Gastroesophageal sphincter (tissue), 4 donors: ENCODE results near the gene PRKG1. TPM values are rescaled to one million over a fixed set of nuclear protein-coding genes. Genes with fewer than 3 reads are reported as not detected.

ENCODE experiments used
- ATAC-seq: fragments of 150-250 bp; one replicate; pipeline ENCODE4 v1.9.1; 2016; ENCODE audit warnings: mild to moderate bottlenecking, moderate library complexity
- H3K27ac ChIP-seq, 4 donors: fragments of 200-600 bp; sonication (generic) in 3 of 4; 1 replicate in 3 of 4; 2 replicates in 1 of 4; pipeline ENCODE4 v1.5.1; 2016 to 2019
- H3K27me3 ChIP-seq: fragments of 200-600 bp; sonication (generic); one replicate; pipeline ENCODE4 v1.5.1; 2019
- H3K36me3 ChIP-seq, 2 donors: fragments of 200-600 bp; sonication (generic); one replicate each; pipeline ENCODE4 v1.5.1; 2019; ENCODE audit warnings: control low read depth in 1 of 2
- H3K4me1 ChIP-seq, 3 donors: fragments of 200-600 bp; sonication (generic); 1 replicate in 2 of 3; 2 replicates in 1 of 3; pipeline ENCODE4 v1.5.1; 2016 to 2019; ENCODE audit warnings: control low read depth in 2 of 3
- H3K4me3 ChIP-seq, 2 donors: fragments of 200-600 bp; sonication (generic); one replicate each; pipeline ENCODE4 v1.5.1; 2019; ENCODE audit warnings: mild to moderate bottlenecking in 1 of 2, moderate library complexity in 1 of 2
- H3K9me3 ChIP-seq, 3 donors: fragments of 200-600 bp; sonication (generic); one replicate each; pipeline ENCODE4 v1.5.1; 2017 to 2019; ENCODE audit warnings: control low read depth in 2 of 3
- EP300 ChIP-seq: sonication (generic); formaldehyde crosslinking; IDR thresholded peaks from one replicate; pipeline ENCODE4 v1.6.1; 2017; ENCODE audit warnings: antibody characterized with exemption, mild to moderate bottlenecking
- POLR2A ChIP-seq, 2 donors: fragments of 450-650 bp; IDR thresholded peaks; one replicate each; pipeline ENCODE4 v1.6.1; 2017; ENCODE audit warnings: antibody characterized with exemption in 2 of 2, mild to moderate bottlenecking in 2 of 2, moderate library complexity in 1 of 2
- POLR2AphosphoS5 ChIP-seq: sonication (generic); formaldehyde crosslinking; IDR thresholded peaks from one replicate; pipeline ENCODE4 v1.6.1; 2017; ENCODE audit warnings: antibody characterized with exemption
- WGBS, 2 donors: methylation state at CpG; one replicate each; pipeline ENCODE4 v1.1.5; 2018; ENCODE audit warnings: low coverage in 1 of 2; 5-methylcytosine and 5-hydroxymethylcytosine counted together
- total RNA-seq, 4 donors: library from RNA; depleted of rRNA; stranded (reverse); fragments of >200 nt; gene quantifications; one replicate each; pipeline ENCODE4 v1.1.0, GENCODE V29; 2016
- TF ChIP-seq, protein P1 (sequence below), 4 experiments: fragments of 200-600 bp in 2 of 4; fragments of 450-650 bp in 2 of 4; sonication (generic) in 1 of 4; IDR thresholded peaks; one replicate each; pipeline ENCODE4 v1.5.1; 2017 to 2019; ENCODE audit warnings: antibody characterized with exemption in 4 of 4, mild to moderate bottlenecking in 2 of 4, moderate library complexity in 2 of 4

PRKG1 gene
- total RNA-seq, 4 donors from 2014 or later: 27.5 to 73.2 (median 39.2) TPM

GRCh38 chr10:51689536-51689935, 615.2 kb downstream of the PRKG1 start:
- no peaks in the 10 kb centered on the region for H3K36me3 ChIP-seq
- peaks cover 0 to 2% (median 0%) of the 10 kb centered on the region in 3 donors for H3K4me1 ChIP-seq
- no peak overlapping the region for H3K27ac ChIP-seq
- no peaks in the 10 kb centered on the region for H3K27me3 ChIP-seq
- no peak for TF ChIP-seq POLR2AphosphoS5
- TF ChIP-seq, protein P1, sequence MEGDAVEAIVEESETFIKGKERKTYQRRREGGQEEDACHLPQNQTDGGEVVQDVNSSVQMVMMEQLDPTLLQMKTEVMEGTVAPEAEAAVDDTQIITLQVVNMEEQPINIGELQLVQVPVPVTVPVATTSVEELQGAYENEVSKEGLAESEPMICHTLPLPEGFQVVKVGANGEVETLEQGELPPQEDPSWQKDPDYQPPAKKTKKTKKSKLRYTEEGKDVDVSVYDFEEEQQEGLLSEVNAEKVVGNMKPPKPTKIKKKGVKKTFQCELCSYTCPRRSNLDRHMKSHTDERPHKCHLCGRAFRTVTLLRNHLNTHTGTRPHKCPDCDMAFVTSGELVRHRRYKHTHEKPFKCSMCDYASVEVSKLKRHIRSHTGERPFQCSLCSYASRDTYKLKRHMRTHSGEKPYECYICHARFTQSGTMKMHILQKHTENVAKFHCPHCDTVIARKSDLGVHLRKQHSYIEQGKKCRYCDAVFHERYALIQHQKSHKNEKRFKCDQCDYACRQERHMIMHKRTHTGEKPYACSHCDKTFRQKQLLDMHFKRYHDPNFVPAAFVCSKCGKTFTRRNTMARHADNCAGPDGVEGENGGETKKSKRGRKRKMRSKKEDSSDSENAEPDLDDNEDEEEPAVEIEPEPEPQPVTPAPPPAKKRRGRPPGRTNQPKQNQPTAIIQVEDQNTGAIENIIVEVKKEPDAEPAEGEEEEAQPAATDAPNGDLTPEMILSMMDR (IDR thresholded peaks at IDR 0.05): no peak
- no peak overlapping the region for H3K4me3 ChIP-seq
- H3K9me3 ChIP-seq: no peaks in the 10 kb centered on the region
- WGBS, 2 donors: 93 to 94% methylated on average over 3 of the region's 3 CpGs
- no peak for ATAC-seq

GRCh38 chr10:51691135-51691534, 616.8 kb downstream of the PRKG1 start:
- no peak for TF ChIP-seq POLR2A (IDR thresholded peaks at IDR 0.05)
- TF ChIP-seq POLR2AphosphoS5: no peak
- TF ChIP-seq, protein P1 (IDR thresholded peaks at IDR 0.05): no peak
- TF ChIP-seq EP300: no peak
- H3K4me1 ChIP-seq: peaks cover 0 to 18% (median 3%) of the 10 kb centered on the region in 3 donors
- H3K36me3 ChIP-seq: no peaks in the 10 kb centered on the region
- no peak overlapping the region for H3K27ac ChIP-seq
- H3K27me3 ChIP-seq: no peaks in the 10 kb centered on the region
- whole genome bisulfite sequencing, 2 donors: 62 to 100% methylated on average over 1 to 4 of the region's 4 CpGs
- no peak overlapping the region for H3K4me3 ChIP-seq
- no peaks in the 10 kb centered on the region for H3K9me3 ChIP-seq
- ATAC-seq: no peak

DNA sequence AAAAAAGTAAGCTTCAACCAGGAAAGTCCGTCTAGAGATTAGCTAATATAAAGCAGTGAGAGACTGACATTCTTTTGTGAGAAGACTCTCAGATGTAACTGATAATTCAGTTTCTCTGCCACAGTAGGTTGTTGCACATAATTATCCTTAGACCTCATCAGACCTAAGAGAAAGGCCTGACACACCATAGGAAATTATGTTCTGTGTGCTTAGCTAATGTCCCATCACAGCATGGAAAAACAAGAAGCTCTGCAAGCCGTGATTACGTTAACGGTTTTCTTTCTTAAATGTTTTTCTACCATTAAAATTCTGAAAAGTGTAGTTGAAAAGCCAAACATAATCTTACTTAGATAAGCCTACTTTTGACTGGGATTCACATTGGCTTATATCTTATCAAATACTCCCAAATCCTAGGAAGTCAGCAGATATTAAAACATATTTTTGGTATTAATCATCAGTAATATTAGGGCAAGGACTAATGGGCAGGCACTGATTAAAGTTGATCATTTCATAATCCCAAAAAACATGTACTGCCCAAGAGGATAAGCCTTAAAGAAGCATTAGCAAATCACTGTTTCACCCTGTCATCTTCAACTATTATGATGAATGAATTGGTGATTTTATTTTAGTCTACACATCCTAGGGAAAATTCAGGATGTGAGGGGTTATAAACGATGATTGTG, 619.9 kb downstream of the PRKG1 start:
- Histone ChIP-seq H3K27ac (peak overlapping the region in 2 of 4 donors; percentile 11 to 33), H3K4me1 (peaks cover 5 to 45% (median 25%) of the 10 kb centered on the region in 3 donors)

DNA sequence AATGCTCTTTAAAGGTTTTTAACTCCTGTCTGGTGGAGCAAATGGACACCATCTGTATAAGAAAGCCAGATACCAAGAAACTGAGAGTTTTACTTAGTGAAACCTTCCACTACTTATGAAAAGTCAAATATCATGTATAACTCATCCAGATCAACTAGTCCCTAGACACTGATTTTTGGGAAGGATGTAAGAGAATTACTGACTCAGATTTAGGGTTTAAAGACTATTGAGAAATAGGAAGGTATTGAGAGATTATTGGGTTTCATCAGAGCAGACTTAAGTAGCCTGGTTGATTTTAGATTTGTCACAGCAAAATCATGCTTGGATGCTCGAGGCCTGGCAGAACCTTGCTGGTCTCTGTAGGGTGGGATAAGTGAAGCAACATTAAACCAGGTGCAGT, 622.0 kb downstream of the PRKG1 start:
- peak overlapping the region in 2 of 4 donors; percentile 2 to 21 for H3K27ac ChIP-seq
- no peak for ATAC-seq
- no peak overlapping the region for H3K4me3 ChIP-seq
- WGBS, 2 donors: 44 to 46% methylated on average over 1 of the region's 1 CpG
- peaks cover 5 to 53% (median 25%) of the 10 kb centered on the region in 3 donors for H3K4me1 ChIP-seq
- H3K27me3 ChIP-seq: no peaks in the 10 kb centered on the region
- H3K9me3 ChIP-seq: no peaks in the 10 kb centered on the region
- no peaks in the 10 kb centered on the region for H3K36me3 ChIP-seq
- TF ChIP-seq POLR2A (IDR thresholded peaks at IDR 0.05): no peak
- TF ChIP-seq POLR2AphosphoS5: peak; percentile 15

More for the DNA sequence above, 619.9 kb downstream of the PRKG1 start:
- TF ChIP-seq EP300 (no peak), POLR2A (IDR thresholded peaks at IDR 0.05) (no peak), POLR2AphosphoS5 (no peak)
- TF ChIP-seq, protein P1 (IDR thresholded peaks at IDR 0.05): no peak
- 67 to 85% methylated on average over 5 of the region's 5 CpGs for WGBS, 2 donors
- no peaks in the 10 kb centered on the region for H3K27me3 ChIP-seq
- ATAC-seq: no peak
- H3K36me3 ChIP-seq: no peaks in the 10 kb centered on the region
- H3K4me3 ChIP-seq: no peak overlapping the region
- no peaks in the 10 kb centered on the region for H3K9me3 ChIP-seq

- Histone ChIP-seq H3K4me1 (peaks cover 5 to 53% (median 25%) of the 10 kb centered on the region in 3 donors), H3K27ac (peak overlapping the region; percentile 88 to 97 (median 94)), H3K4me3 (peak overlapping the region; percentile 66 to 99), H3K36me3 (no peaks in the 10 kb centered on the region), H3K27me3 (no peaks in the 10 kb centered on the region), H3K9me3 (no peaks in the 10 kb centered on the region)
- WGBS, 2 donors: 30 to 100% methylated on average over 2 of the region's 8 CpGs
- ATAC-seq: no peak
- TF ChIP-seq, protein P1 (IDR thresholded peaks at IDR 0.05): no peak
- no peak for TF ChIP-seq EP300
- TF ChIP-seq POLR2A (IDR thresholded peaks at IDR 0.05): no peak
- no peak for TF ChIP-seq POLR2AphosphoS5
Measured at GRCh38 chr10:51698473-51699063, 624.3 kb downstream of the PRKG1 start.
